ENCODE data around the gene MS4A13.
"Not testable (repeated sequence)": the region's sequence is repeated elsewhere in the genome, so short reads cannot be mapped to it uniquely, and the experiment has no call there.

MS4A13 gene

GRCh38 chr11:60532383-60532782 lies 17.2 kb downstream of the MS4A13 start:
- H3K36me3 ChIP-seq (ENCODE audit: insufficient read depth, low read length) = not testable (repeated sequence)
- H3K9me3 ChIP-seq (ENCODE audit: insufficient read depth, low read depth, low read length) = peaks cover 14% of the 10 kb centered on the region
- 87% methylated on average over 18 of the region's 18 CpGs for WGBS

GRCh38 chr11:60538627-60539026 lies 23.4 kb downstream of the MS4A13 start:
- H3K27ac ChIP-seq (ENCODE audit: low read depth, low read length); H3K9ac ChIP-seq (ENCODE audit: low read depth, low read length); H3K27me3 ChIP-seq (ENCODE audit: insufficient read depth, low read length); H3K4me3 ChIP-seq (ENCODE audit: low read length); H3K4me1 ChIP-seq (ENCODE audit: insufficient read depth, low read length); H3K36me3 ChIP-seq (ENCODE audit: insufficient read depth, low read length); H3K9me3 ChIP-seq (ENCODE audit: insufficient read depth, low read depth, low read length): not testable (repeated sequence)

More at GRCh38 chr11:60532383-60532782, 17.2 kb downstream of the MS4A13 start:
- H3K4me3 ChIP-seq (ENCODE audit: low read length); H3K27ac ChIP-seq (ENCODE audit: low read depth, low read length); H3K27me3 ChIP-seq (ENCODE audit: insufficient read depth, low read length); H3K9ac ChIP-seq (ENCODE audit: low read depth, low read length): not testable (repeated sequence)
- peaks cover 13% of the 10 kb centered on the region; the same call in 1 of the 2 replicates for H3K4me1 ChIP-seq (ENCODE audit: insufficient read depth, low read length)

- H3K27ac ChIP-seq (ENCODE audit: low read depth, low read length) = no peak overlapping the region
- 94% methylated on average over 5 of the region's 5 CpGs for WGBS
- no peaks in the 10 kb centered on the region for H3K36me3 ChIP-seq (ENCODE audit: insufficient read depth, low read length)
- no peak overlapping the region for H3K9ac ChIP-seq (ENCODE audit: low read depth, low read length)
- H3K4me3 ChIP-seq (ENCODE audit: low read length) = no peak overlapping the region
- H3K27me3 ChIP-seq (ENCODE audit: insufficient read depth, low read length) = no peaks in the 10 kb centered on the region
- H3K4me1 ChIP-seq (ENCODE audit: insufficient read depth, low read length) = no peaks in the 10 kb centered on the region
- H3K9me3 ChIP-seq (ENCODE audit: insufficient read depth, low read depth, low read length) = no peaks in the 10 kb centered on the region
These were observed 28.9 kb downstream of the MS4A13 start for GRCh38 chr11:60544077-60544476.

- no peak overlapping the region for H3K27ac ChIP-seq (ENCODE audit: low read depth, low read length)
- H3K4me3 ChIP-seq (ENCODE audit: low read length) = no peak overlapping the region
- no peaks in the 10 kb centered on the region for H3K36me3 ChIP-seq (ENCODE audit: insufficient read depth, low read length)
- peaks cover 2% of the 10 kb centered on the region; the same call in 1 of the 2 replicates for H3K4me1 ChIP-seq (ENCODE audit: insufficient read depth, low read length)
- WGBS = 90% methylated on average over 1 of the region's 2 CpGs
- peaks cover 22% of the 10 kb centered on the region for H3K9me3 ChIP-seq (ENCODE audit: insufficient read depth, low read depth, low read length)
- no peaks in the 10 kb centered on the region for H3K27me3 ChIP-seq (ENCODE audit: insufficient read depth, low read length)
- no peak overlapping the region for H3K9ac ChIP-seq (ENCODE audit: low read depth, low read length)
These were observed 46.1 kb downstream of the MS4A13 start for GRCh38 chr11:60561254-60561653.

GRCh38 chr11:60563553-60564235 lies 48.5 kb downstream of the MS4A13 start:
- Histone ChIP-seq H3K9me3 (ENCODE audit: insufficient read depth, low read depth, low read length) (peaks cover 16% of the 10 kb centered on the region), H3K27ac (ENCODE audit: low read depth, low read length) (no peak overlapping the region), H3K9ac (ENCODE audit: low read depth, low read length) (no peak overlapping the region), H3K36me3 (ENCODE audit: insufficient read depth, low read length) (no peaks in the 10 kb centered on the region), H3K4me1 (ENCODE audit: insufficient read depth, low read length) (peaks cover 2% of the 10 kb centered on the region; the same call in 1 of the 2 replicates), H3K27me3 (ENCODE audit: insufficient read depth, low read length) (no peaks in the 10 kb centered on the region), H3K4me3 (ENCODE audit: low read length) (no peak overlapping the region)
- 79% methylated on average over 8 of the region's 8 CpGs for WGBS

- Histone ChIP-seq H3K27me3 (ENCODE audit: insufficient read depth, low read length) (no peaks in the 10 kb centered on the region), H3K36me3 (ENCODE audit: insufficient read depth, low read length) (no peaks in the 10 kb centered on the region), H3K9me3 (ENCODE audit: insufficient read depth, low read depth, low read length) (peaks cover 6% of the 10 kb centered on the region), H3K4me1 (ENCODE audit: insufficient read depth, low read length) (peaks cover 2% of the 10 kb centered on the region; the same call in 1 of the 2 replicates), H3K9ac (ENCODE audit: low read depth, low read length) (no peak overlapping the region), H3K27ac (ENCODE audit: low read depth, low read length) (no peak overlapping the region), H3K4me3 (ENCODE audit: low read length) (no peak overlapping the region)
- over 99% methylated on average over 5 of the region's 5 CpGs for WGBS
These were observed 51.6 kb downstream of the MS4A13 start for GRCh38 chr11:60566776-60567175.

GRCh38 chr11:60570970-60571369 lies 55.8 kb downstream of the MS4A13 start:
- Histone ChIP-seq H3K9me3 (ENCODE audit: insufficient read depth, low read depth, low read length) (no peaks in the 10 kb centered on the region), H3K9ac (ENCODE audit: low read depth, low read length) (no peak overlapping the region), H3K4me1 (ENCODE audit: insufficient read depth, low read length) (no peaks in the 10 kb centered on the region), H3K27ac (ENCODE audit: low read depth, low read length) (no peak overlapping the region), H3K27me3 (ENCODE audit: insufficient read depth, low read length) (no peaks in the 10 kb centered on the region), H3K4me3 (ENCODE audit: low read length) (no peak overlapping the region), H3K36me3 (ENCODE audit: insufficient read depth, low read length) (no peaks in the 10 kb centered on the region)
- 90% methylated on average over 1 of the region's 1 CpG for WGBS

GRCh38 chr11:60589611-60590010 lies 74.4 kb downstream of the MS4A13 start:
- no peak overlapping the region for H3K9ac ChIP-seq (ENCODE audit: low read depth, low read length)
- H3K4me3 ChIP-seq (ENCODE audit: low read length) = no peak overlapping the region
- H3K36me3 ChIP-seq (ENCODE audit: insufficient read depth, low read length) = no peaks in the 10 kb centered on the region
- no peaks in the 10 kb centered on the region for H3K9me3 ChIP-seq (ENCODE audit: insufficient read depth, low read depth, low read length)
- no peaks in the 10 kb centered on the region for H3K4me1 ChIP-seq (ENCODE audit: insufficient read depth, low read length)
- H3K27me3 ChIP-seq (ENCODE audit: insufficient read depth, low read length) = no peaks in the 10 kb centered on the region
- H3K27ac ChIP-seq (ENCODE audit: low read depth, low read length) = no peak overlapping the region
- WGBS = 92% methylated on average over 2 of the region's 2 CpGs

Data from HUES64 (cell line).